Colonic mucosa (tissue), 4 donors: ENCODE results near the gene ARHGEF26. TPM values are rescaled to one million over a fixed set of nuclear protein-coding genes. Genes with fewer than 3 reads are reported as not detected.

Experiments
- DNase-seq: peaks from one replicate; pipeline ENCODE4 v3.0.0-alpha.2; 2020
- H3K27ac ChIP-seq: fragments of 200-600 bp; one replicate; pipeline ENCODE4 v1.8.0; 2021
- H3K27me3 ChIP-seq: fragments of 200-600 bp; one replicate; pipeline ENCODE4 v1.8.0; 2021
- H3K36me3 ChIP-seq: fragments of 200-600 bp; one replicate; pipeline ENCODE4 v1.8.0; 2021
- H3K4me1 ChIP-seq: fragments of 200-600 bp; one replicate; pipeline ENCODE4 v1.8.0; 2021; ENCODE audit warnings: mild to moderate bottlenecking
- H3K4me3 ChIP-seq: fragments of 200-600 bp; one replicate; pipeline ENCODE4 v1.8.0; 2021
- H3K9ac ChIP-seq, 2 donors: one replicate each; pipeline ENCODE4 v1.7.0; 2013; ENCODE audit warnings: control low read depth in 2 of 2, low read depth in 2 of 2, low read length in 2 of 2
- H3K9me3 ChIP-seq: fragments of 200-600 bp; one replicate; pipeline ENCODE4 v1.8.0; 2021
- intact Hi-C: fragments of 100-400 bp; cut with DNase I; formaldehyde crosslinking; loops from one replicate; pipeline ENCODE4 v1.14.1; 2022
- total RNA-seq, 2 donors: library from RNA; stranded (reverse); fragmentation: NEBNext Ultra II Directional in 1 of 2; extraction: Animal tissue kit (Norgen Biotek cat#: 25700) in 1 of 2; gene quantifications; one replicate each; pipeline ENCODE4 v1.2.1, GENCODE V29; 2021
- TF ChIP-seq, protein P1 (sequence below): fragments of 200-600 bp; IDR thresholded peaks from one replicate; pipeline ENCODE4 v1.8.0; 2022; ENCODE audit warnings: antibody characterized with exemption, mild to moderate bottlenecking
- donor health status: healthy.
- donor health status: DM: no; HTN: no; CAD: no.
- donor health status: DM: no; HTN: no; CAD: no.

Gene ARHGEF26
- total RNA-seq, 2 donors from 2014 or later, result 5.2 to 6.6 TPM

DNA sequence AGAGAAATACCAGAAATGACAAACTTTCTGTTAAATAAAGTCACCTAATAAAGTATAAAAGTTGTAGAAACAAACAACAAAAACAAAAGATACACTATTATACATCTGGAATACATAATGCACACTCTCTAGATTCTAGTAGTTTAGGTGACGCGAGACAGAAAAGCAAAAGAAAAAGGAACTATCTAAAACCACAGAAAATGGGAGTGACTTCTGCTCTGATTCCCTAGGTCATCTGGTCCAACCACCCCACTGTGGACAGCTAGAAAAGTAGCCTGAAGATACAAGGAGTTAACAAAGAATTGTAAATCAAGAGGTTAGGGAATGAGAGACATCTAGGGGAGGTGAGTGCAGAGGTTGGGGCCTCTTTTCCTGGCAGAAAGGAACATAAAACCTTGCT lies 164.0 kb downstream of the ARHGEF26 start:
- H3K9ac ChIP-seq, result no peak overlapping the region
- H3K27ac ChIP-seq, result no peak overlapping the region
- no peaks in the 10 kb centered on the region for H3K27me3 ChIP-seq
- no peak overlapping the region for H3K4me3 ChIP-seq
- peaks cover 18% of the 10 kb centered on the region for H3K36me3 ChIP-seq
- no peak for DNase-seq
- intact Hi-C loops, result no loop called here
- no peaks in the 10 kb centered on the region for H3K4me1 ChIP-seq
- H3K9me3 ChIP-seq, result no peaks in the 10 kb centered on the region
- TF ChIP-seq, protein P1, sequence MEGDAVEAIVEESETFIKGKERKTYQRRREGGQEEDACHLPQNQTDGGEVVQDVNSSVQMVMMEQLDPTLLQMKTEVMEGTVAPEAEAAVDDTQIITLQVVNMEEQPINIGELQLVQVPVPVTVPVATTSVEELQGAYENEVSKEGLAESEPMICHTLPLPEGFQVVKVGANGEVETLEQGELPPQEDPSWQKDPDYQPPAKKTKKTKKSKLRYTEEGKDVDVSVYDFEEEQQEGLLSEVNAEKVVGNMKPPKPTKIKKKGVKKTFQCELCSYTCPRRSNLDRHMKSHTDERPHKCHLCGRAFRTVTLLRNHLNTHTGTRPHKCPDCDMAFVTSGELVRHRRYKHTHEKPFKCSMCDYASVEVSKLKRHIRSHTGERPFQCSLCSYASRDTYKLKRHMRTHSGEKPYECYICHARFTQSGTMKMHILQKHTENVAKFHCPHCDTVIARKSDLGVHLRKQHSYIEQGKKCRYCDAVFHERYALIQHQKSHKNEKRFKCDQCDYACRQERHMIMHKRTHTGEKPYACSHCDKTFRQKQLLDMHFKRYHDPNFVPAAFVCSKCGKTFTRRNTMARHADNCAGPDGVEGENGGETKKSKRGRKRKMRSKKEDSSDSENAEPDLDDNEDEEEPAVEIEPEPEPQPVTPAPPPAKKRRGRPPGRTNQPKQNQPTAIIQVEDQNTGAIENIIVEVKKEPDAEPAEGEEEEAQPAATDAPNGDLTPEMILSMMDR, result no peak

DNA sequence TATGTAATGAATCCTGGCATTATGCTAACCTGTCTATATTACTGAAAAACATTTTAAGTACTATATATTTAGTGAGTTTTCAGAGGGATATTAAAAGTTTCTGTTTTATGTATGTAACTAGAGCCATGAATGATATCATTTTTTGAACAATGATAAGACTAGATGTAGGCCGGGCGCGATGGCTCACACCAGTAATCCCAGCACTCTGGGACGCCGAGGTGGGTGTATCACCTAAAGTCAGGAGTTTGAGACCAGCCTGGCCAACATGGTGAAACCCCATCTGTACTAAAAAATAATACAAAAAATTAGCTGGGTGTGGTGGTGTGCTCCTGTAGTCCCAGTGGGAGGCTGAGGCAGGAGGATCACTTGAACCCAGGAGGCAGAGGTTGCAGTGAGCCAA lies 169.0 kb downstream of the ARHGEF26 start:
- no peaks in the 10 kb centered on the region for H3K27me3 ChIP-seq
- no peak for DNase-seq
- H3K9ac ChIP-seq, result no peak overlapping the region
- no peaks in the 10 kb centered on the region for H3K4me1 ChIP-seq
- no peak overlapping the region for H3K27ac ChIP-seq
- TF ChIP-seq, protein P1, result no peak
- intact Hi-C loops, result no loop called here
- H3K36me3 ChIP-seq, result no peaks in the 10 kb centered on the region
- H3K4me3 ChIP-seq, result no peak overlapping the region
- no peaks in the 10 kb centered on the region for H3K9me3 ChIP-seq

DNA sequence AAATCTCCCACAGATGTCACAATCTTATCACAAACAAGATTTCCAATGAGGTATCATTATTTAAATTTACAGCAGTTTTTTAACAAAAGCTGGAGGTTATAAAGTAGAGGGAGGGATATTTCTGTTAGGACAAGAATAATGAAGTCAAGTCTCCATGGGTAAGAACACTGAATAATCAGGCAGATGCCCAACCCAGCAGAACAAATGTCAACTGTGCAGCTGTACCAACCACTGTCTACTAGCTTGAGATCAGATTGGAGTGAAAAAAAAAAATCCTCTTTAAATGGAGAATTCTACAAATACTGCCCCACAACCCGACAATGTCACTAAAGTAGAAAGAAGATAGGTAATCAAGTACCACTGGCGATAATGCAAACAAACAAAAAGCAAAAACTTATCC lies 172.8 kb downstream of the ARHGEF26 start:
- Histone ChIP-seq H3K36me3 (no peaks in the 10 kb centered on the region), H3K9ac (no peak overlapping the region), H3K4me3 (no peak overlapping the region), H3K9me3 (no peaks in the 10 kb centered on the region), H3K27me3 (no peaks in the 10 kb centered on the region), H3K27ac (no peak overlapping the region), H3K4me1 (no peaks in the 10 kb centered on the region)
- intact Hi-C loops, result no loop called here
- DNase-seq, result no peak
- TF ChIP-seq, protein P1, result no peak

DNA sequence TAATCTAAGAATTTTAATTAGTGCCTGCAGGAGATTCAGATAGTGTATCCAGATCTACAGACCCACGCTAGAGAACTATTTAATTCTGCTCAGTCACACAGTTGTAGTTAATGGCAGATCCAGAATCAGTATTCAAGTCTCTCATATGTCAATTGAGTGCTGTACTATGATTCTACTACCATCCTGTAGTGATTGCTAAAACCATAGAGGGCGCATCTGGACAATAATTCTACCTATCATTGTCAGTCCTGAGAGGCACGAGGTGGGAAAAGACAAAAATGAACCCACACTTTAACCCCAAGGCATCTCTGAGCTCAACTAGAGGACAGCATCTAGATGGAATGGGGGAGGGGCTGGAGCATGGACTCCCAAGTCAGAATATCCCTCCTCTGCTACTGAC lies 180.4 kb downstream of the ARHGEF26 start:
- no peak for DNase-seq
- Histone ChIP-seq H3K9me3 (no peaks in the 10 kb centered on the region), H3K27me3 (no peaks in the 10 kb centered on the region), H3K36me3 (no peaks in the 10 kb centered on the region), H3K9ac (no peak overlapping the region), H3K4me1 (no peaks in the 10 kb centered on the region), H3K27ac (no peak overlapping the region), H3K4me3 (no peak overlapping the region)
- TF ChIP-seq, protein P1, result no peak
- intact Hi-C loops, result no loop called here

DNA sequence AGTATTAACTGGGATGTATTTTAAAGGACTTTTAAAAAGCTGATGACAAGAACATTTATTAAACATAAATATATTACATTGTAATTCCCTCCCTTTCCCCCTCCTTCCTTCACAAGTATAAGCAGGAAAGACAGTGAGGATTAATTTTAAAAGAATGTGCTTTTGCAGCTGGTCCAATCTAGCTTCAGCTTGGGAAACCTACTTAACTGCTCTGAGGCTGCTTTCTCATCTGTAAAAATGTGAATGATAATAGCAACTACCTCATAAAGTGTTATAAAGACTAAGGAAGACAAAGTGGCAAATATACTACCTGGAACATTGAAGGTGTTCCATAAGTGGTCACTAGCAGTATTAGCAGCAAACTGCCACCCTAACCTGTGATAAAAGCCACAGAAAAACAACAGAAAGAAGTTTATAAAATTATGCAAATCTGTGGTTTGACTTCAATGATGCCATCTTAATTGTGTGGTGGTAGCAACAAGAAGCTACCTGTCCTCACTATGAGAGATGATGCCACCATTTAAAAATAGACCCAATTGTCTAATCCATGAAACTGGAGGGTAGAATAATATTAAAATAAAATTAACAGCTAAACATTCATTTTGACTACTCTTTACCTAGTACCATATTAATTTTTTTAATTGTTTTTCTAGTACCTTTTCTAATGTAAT lies 183.1 kb downstream of the ARHGEF26 start:
- intact Hi-C loops, result no loop called here
- no peaks in the 10 kb centered on the region for H3K36me3 ChIP-seq
- H3K9ac ChIP-seq, result no peak overlapping the region
- no peak overlapping the region for H3K27ac ChIP-seq
- H3K4me1 ChIP-seq, result no peaks in the 10 kb centered on the region
- DNase-seq, result no peak
- no peak overlapping the region for H3K4me3 ChIP-seq
- H3K27me3 ChIP-seq, result no peaks in the 10 kb centered on the region
- H3K9me3 ChIP-seq, result no peaks in the 10 kb centered on the region
- TF ChIP-seq, protein P1, result no peak
